ENCODE results near the gene SLC7A14.

Gene SLC7A14

GRCh38 chr3:170508839-170509238 lies 77.0 kb downstream of the SLC7A14 start:
- Histone ChIP-seq H4K20me1 (ENCODE audit: insufficient read depth, low read length, poor library complexity, severe bottlenecking) (no peaks in the 10 kb centered on the region), H2AFZ (ENCODE audit: low read length) (no peak overlapping the region), H3K9me3 (ENCODE audit: insufficient read depth, low read depth, low read length) (no peaks in the 10 kb centered on the region), H3K27me3 (ENCODE audit: insufficient read depth, low read length, poor library complexity, severe bottlenecking) (no peaks in the 10 kb centered on the region), H3K4me1 (ENCODE audit: insufficient read depth, low read length, poor library complexity, severe bottlenecking) (no peaks in the 10 kb centered on the region), H3F3A (ENCODE audit: low read depth) (no peaks in the 10 kb centered on the region), H3K4me2 (ENCODE audit: low read depth, low read length, poor library complexity, severe bottlenecking) (no peak overlapping the region), H3K36me3 (ENCODE audit: insufficient read depth, low read length) (no peaks in the 10 kb centered on the region), H3K9me2 (replicated peaks; ENCODE audit: low read depth, low read length) (no peaks in the 10 kb centered on the region), H3K9ac (ENCODE audit: low read depth, low read length, poor library complexity, severe bottlenecking) (no peak overlapping the region), H3K4me3 (ENCODE audit: low read length, poor library complexity, severe bottlenecking) (no peak overlapping the region), H3K79me2 (ENCODE audit: insufficient read depth, low read length) (no peaks in the 10 kb centered on the region)
- no peak for TF ChIP-seq EZH2phosphoT487 (IDR thresholded peaks at IDR 0.05; ENCODE audit: borderline replicate concordance)
- no peak for TF ChIP-seq CTCF (conservative IDR thresholded peaks at IDR 0.05; ENCODE audit: low read length)

- no peaks in the 10 kb centered on the region for H4K20me1 ChIP-seq (ENCODE audit: insufficient read depth, low read length, poor library complexity, severe bottlenecking)
- no peaks in the 10 kb centered on the region for H3K4me1 ChIP-seq (ENCODE audit: insufficient read depth, low read length, poor library complexity, severe bottlenecking)
- no peak overlapping the region for H3K4me2 ChIP-seq (ENCODE audit: low read depth, low read length, poor library complexity, severe bottlenecking)
- no peaks in the 10 kb centered on the region for H3F3A ChIP-seq (ENCODE audit: low read depth)
- H3K9me3 ChIP-seq (ENCODE audit: insufficient read depth, low read depth, low read length), result no peaks in the 10 kb centered on the region
- H3K4me3 ChIP-seq (ENCODE audit: low read length, poor library complexity, severe bottlenecking), result no peak overlapping the region
- no peaks in the 10 kb centered on the region for H3K79me2 ChIP-seq (ENCODE audit: insufficient read depth, low read length)
- H3K9me2 ChIP-seq (replicated peaks; ENCODE audit: low read depth, low read length), result no peaks in the 10 kb centered on the region
- TF ChIP-seq EZH2phosphoT487 (IDR thresholded peaks at IDR 0.05; ENCODE audit: borderline replicate concordance) (no peak), CTCF (conservative IDR thresholded peaks at IDR 0.05; ENCODE audit: low read length) (no peak)
- no peak overlapping the region for H3K9ac ChIP-seq (ENCODE audit: low read depth, low read length, poor library complexity, severe bottlenecking)
- H3K27me3 ChIP-seq (ENCODE audit: insufficient read depth, low read length, poor library complexity, severe bottlenecking), result no peaks in the 10 kb centered on the region
- H3K36me3 ChIP-seq (ENCODE audit: insufficient read depth, low read length), result no peaks in the 10 kb centered on the region
- no peak overlapping the region for H2AFZ ChIP-seq (ENCODE audit: low read length)
These were observed 77.6 kb downstream of the SLC7A14 start for GRCh38 chr3:170508291-170508690.

GRCh38 chr3:170507063-170507462 lies 78.8 kb downstream of the SLC7A14 start:
- H3K9ac ChIP-seq (ENCODE audit: low read depth, low read length, poor library complexity, severe bottlenecking), result no peak overlapping the region
- H3F3A ChIP-seq (ENCODE audit: low read depth), result no peaks in the 10 kb centered on the region
- H4K20me1 ChIP-seq (ENCODE audit: insufficient read depth, low read length, poor library complexity, severe bottlenecking), result no peaks in the 10 kb centered on the region
- H3K9me2 ChIP-seq (replicated peaks; ENCODE audit: low read depth, low read length), result no peaks in the 10 kb centered on the region
- no peak overlapping the region for H2AFZ ChIP-seq (ENCODE audit: low read length)
- no peaks in the 10 kb centered on the region for H3K9me3 ChIP-seq (ENCODE audit: insufficient read depth, low read depth, low read length)
- no peak overlapping the region for H3K4me2 ChIP-seq (ENCODE audit: low read depth, low read length, poor library complexity, severe bottlenecking)
- H3K27me3 ChIP-seq (ENCODE audit: insufficient read depth, low read length, poor library complexity, severe bottlenecking), result no peaks in the 10 kb centered on the region
- no peak overlapping the region for H3K4me3 ChIP-seq (ENCODE audit: low read length, poor library complexity, severe bottlenecking)
- H3K36me3 ChIP-seq (ENCODE audit: insufficient read depth, low read length), result no peaks in the 10 kb centered on the region
- no peaks in the 10 kb centered on the region for H3K4me1 ChIP-seq (ENCODE audit: insufficient read depth, low read length, poor library complexity, severe bottlenecking)
- no peaks in the 10 kb centered on the region for H3K79me2 ChIP-seq (ENCODE audit: insufficient read depth, low read length)
- TF ChIP-seq CTCF (conservative IDR thresholded peaks at IDR 0.05; ENCODE audit: low read length) (no peak), EZH2phosphoT487 (IDR thresholded peaks at IDR 0.05; ENCODE audit: borderline replicate concordance) (no peak)
